HepG2 (cell line): ENCODE results near the gene BEAN1. TPM values are rescaled to one million over a fixed set of nuclear protein-coding genes. Genes with fewer than 3 reads are reported as not detected.

Source experiments
- ATAC-seq: fragments of 200-7000 bp; cut with Tn5 transposase; 3 replicates; pipeline ENCODE4 v1.9.1; 2020; ENCODE audit warnings: mild to moderate bottlenecking, moderate library complexity
- BruUV-seq: library from RNA; stranded (reverse); fragments of 400-500 nt; replicated peaks from 2 replicates; lab custom pipeline; 2021; lab: Mats Ljungman, UMichigan
- CTCF ChIA-PET: fragments of 300-600 bp; formaldehyde crosslinking; extraction: SDS; loops from one replicate; lab custom pipeline; 2021; ENCODE audit warnings: low total read pairs, inconsistent platforms, low intra/inter-chr PET ratio; lab: Yijun Ruan, JAX
- POLR2A ChIA-PET: fragments of 350-600 bp; sonication (Branson Sonifier 250); formaldehyde crosslinking; loops from one replicate; lab custom pipeline; 2020; ENCODE audit warnings: antibody characterized with exemption, inconsistent platforms; lab: Yijun Ruan, JAX
- DNase-seq: peaks from one replicate; pipeline ENCODE4 v3.0.0-alpha.2; 2015; ENCODE audit warnings: low spot score
- FAIRE-seq: peaks from 3 replicates; lab custom pipeline; 2011; peaks lifted over from hg19 to GRCh38; lab: Jason Lieb, UNC
- H2AFZ ChIP-seq: one replicate; pipeline ENCODE4 v1.6.1; 2011; ENCODE audit warnings: low read length, inconsistent platforms
- H3K27ac ChIP-seq: fragments of 300-600 bp; 3 replicates; pipeline ENCODE4 v1.8.0; 2011; ENCODE audit warnings: mixed run types, mild to moderate bottlenecking, mixed read lengths, low read length, inconsistent platforms; ENCODE audit not compliant: insufficient read depth; ENCODE audit errors: extremely low read length
- H3K27me3 ChIP-seq, 2 experiments: fragments of 200-600 bp in 1 of 2; 2 replicates in 1 of 2; 3 replicates in 1 of 2; pipeline versions ENCODE4 v1.6.0 to v1.8.0; 2011; ENCODE audit warnings: low read length in 2 of 2, mild to moderate bottlenecking in 2 of 2, moderate library complexity in 2 of 2, inconsistent platforms in 1 of 2; ENCODE audit not compliant: insufficient read depth in 2 of 2, control insufficient read depth in 1 of 2
- H3K36me3 ChIP-seq, 2 experiments: fragments of 200-600 bp in 1 of 2; replicated peaks in 1 of 2; 2 replicates in 1 of 2; 3 replicates in 1 of 2; pipeline versions ENCODE4 v1.5.1 to v1.8.0; 2011; ENCODE audit warnings: low read length in 2 of 2, inconsistent platforms in 1 of 2; ENCODE audit not compliant: insufficient read depth in 2 of 2, control insufficient read depth in 1 of 2
- H3K4me1 ChIP-seq: 2 replicates; pipeline ENCODE4 v1.5.1; 2012; ENCODE audit warnings: low read length, inconsistent platforms; ENCODE audit not compliant: insufficient read depth
- H3K4me2 ChIP-seq: 2 replicates; pipeline ENCODE4 v1.6.0; 2011; ENCODE audit warnings: low read depth, low read length, inconsistent platforms
- H3K4me3 ChIP-seq, 3 experiments: fragments of 200-600 bp in 1 of 3; sonication (generic), shearing (Covaris generic) in 1 of 3; replicated peaks in 1 of 3; 2 replicates each; pipeline ENCODE4 v1.5.1; 2011 to 2016; ENCODE audit warnings: low read length in 3 of 3, inconsistent platforms in 2 of 3, low read depth in 2 of 3, mild to moderate bottlenecking in 2 of 3, control low read depth in 1 of 3, mixed read lengths in 1 of 3; ENCODE audit not compliant: insufficient read depth in 1 of 3
- H3K79me2 ChIP-seq: one replicate; pipeline ENCODE4 v1.6.1; 2011; ENCODE audit warnings: low read length, inconsistent platforms; ENCODE audit not compliant: insufficient read depth
- H3K9ac ChIP-seq: 2 replicates; pipeline ENCODE4 v1.6.0; 2011; ENCODE audit warnings: mild to moderate bottlenecking, low read depth, low read length, inconsistent platforms; ENCODE audit not compliant: insufficient read depth
- H3K9me3 ChIP-seq: 2 replicates; pipeline ENCODE4 v1.5.1; 2012; ENCODE audit warnings: mild to moderate bottlenecking, low read length
- H4K20me1 ChIP-seq: 2 replicates; pipeline ENCODE4 v1.6.0; 2011; ENCODE audit warnings: inconsistent platforms, mild to moderate bottlenecking, low read length, moderate library complexity; ENCODE audit not compliant: insufficient read depth
- AFF4 ChIP-seq: sonication (generic); formaldehyde crosslinking; IDR thresholded peaks from 2 replicates; pipeline ENCODE4 v1.4.0; 2020; ENCODE audit warnings: missing genetic modification reagents
- HNF4G ChIP-seq, 2 experiments: sonication (generic) in 1 of 2; formaldehyde crosslinking in 1 of 2; IDR thresholded peaks; 2 replicates each; pipeline versions ENCODE4 v1.4.0 to v1.6.1; 2011 to 2020; ENCODE audit warnings: borderline replicate concordance in 2 of 2, low read depth in 2 of 2, mild to moderate bottlenecking in 2 of 2, low read length in 1 of 2, missing genetic modification reagents in 1 of 2, moderate library complexity in 1 of 2
- MBD4 ChIP-seq: IDR thresholded peaks from 2 replicates; pipeline ENCODE4 v1.6.1; 2012; ENCODE audit warnings: low read length, inconsistent platforms, borderline replicate concordance
- ZNF354B ChIP-seq: sonication (generic); formaldehyde crosslinking; IDR thresholded peaks from 2 replicates; pipeline ENCODE4 v1.8.0; 2022; ENCODE audit warnings: mild to moderate bottlenecking, missing genetic modification reagents
- ZNF629 ChIP-seq: sonication (generic); formaldehyde crosslinking; conservative IDR thresholded peaks from 2 replicates; pipeline ENCODE4 v1.5.0; 2020; ENCODE audit warnings: missing genetic modification reagents
- WGBS: methylation state at CpG from one replicate; pipeline ENCODE4 v1.1.6; 2017; ENCODE audit warnings: low lambda C conversion rate; 5-methylcytosine and 5-hydroxymethylcytosine counted together
- in situ Hi-C: cut with HindIII; loops from 2 replicates; pipeline ENCODE4 v1.10.0; 2017; ENCODE audit warnings: low pct_unique_long_range_greater_than_20kb; ENCODE audit not compliant: extremely low pct_ligation_motif_present
- intact Hi-C: fragments of 100-400 bp; cut with micrococcal nuclease; formaldehyde crosslinking; loops from one replicate; pipeline ENCODE4 v1.10.0; 2022; ENCODE audit not compliant: unreplicated experiment
- polyA plus RNA-seq, 8 experiments: library from polyadenylated mRNA; depleted of rRNA in 3 of 8; stranded (reverse) in 7 of 8; unstranded in 1 of 8; fragments of >200 nt; fragmentation: Illumina TruSeq in 4 of 8; extraction: Trizol in 4 of 8; gene quantifications; 2 replicates each; pipeline versions ENCODE4 v1.2.1 to v1.2.3, GENCODE V29; 2011 to 2016; ENCODE audit warnings: low read depth in 4 of 8, missing spikeins in 1 of 8, mixed read lengths in 1 of 8; ENCODE audit not compliant: insufficient read depth in 1 of 8
- total RNA-seq, 5 experiments: library from RNA; depleted of rRNA; stranded (reverse); fragments of >200 nt; fragmentation: Illumina TruSeq; extraction: Trizol; gene quantifications; 2 replicates each; pipeline ENCODE4 v1.2.3, GENCODE V29; 2016; ENCODE audit warnings: low read depth in 1 of 5

BEAN1 gene
- total and polyA plus RNA-seq, 2 of the 13 experiments (the other 11 are each of a cell fraction or from before 2014, with no cell fraction given), result 0.53 to 1.4 TPM

- 60% methylated on average over 6 of the region's 6 CpGs for whole genome bisulfite sequencing
- Histone ChIP-seq H3K4me1 (peaks cover 10% of the 10 kb centered on the region), H3K4me3 (no peak overlapping the region), H2AFZ (no peak overlapping the region), H3K79me2 (no peaks in the 10 kb centered on the region), H3K27me3 (peaks cover 0 to 3% of the 10 kb centered on the region in 2 experiments; a peak in 3 of 5 replicates), H3K36me3 (no peaks in the 10 kb centered on the region), H3K9ac (no peak overlapping the region), H4K20me1 (no peaks in the 10 kb centered on the region), H3K9me3 (no peaks in the 10 kb centered on the region), H3K27ac (no peak overlapping the region), H3K4me2 (no peak overlapping the region)
- TF ChIP-seq ZNF354B (CRISPR knock-in tag) (no peak), HNF4G (IDR thresholded peaks at IDR 0.05; ENCODE audit: borderline replicate concordance, low read depth, low read length) (no peak), HNF4G (CRISPR knock-in tag; IDR thresholded peaks at IDR 0.05; ENCODE audit: borderline replicate concordance, low read depth) (no peak), ZNF629 (peak; percentile 73), MBD4 (no peak), AFF4 (CRISPR knock-in tag) (no peak)
- BruUV-seq, result no TSS peak
- intact Hi-C loops (no loop called here), in situ Hi-C loops (no loop called here)
- POLR2A ChIA-PET, result interaction anchor here (3.0 kb wide), 1 partner anchor 8 kb away, joined by 25 read pairs; no protein-coding TSS in a partner anchor
- CTCF ChIA-PET, result no interaction called here
- FAIRE-seq, result no peak
- DNase-seq, result no peak
- ATAC-seq, result no peak
Observed at GRCh38 chr16:66442502-66443268, 15.6 kb downstream of the BEAN1 start.
